ENCODE measurements around the gene SHCBP1L.

DNA sequence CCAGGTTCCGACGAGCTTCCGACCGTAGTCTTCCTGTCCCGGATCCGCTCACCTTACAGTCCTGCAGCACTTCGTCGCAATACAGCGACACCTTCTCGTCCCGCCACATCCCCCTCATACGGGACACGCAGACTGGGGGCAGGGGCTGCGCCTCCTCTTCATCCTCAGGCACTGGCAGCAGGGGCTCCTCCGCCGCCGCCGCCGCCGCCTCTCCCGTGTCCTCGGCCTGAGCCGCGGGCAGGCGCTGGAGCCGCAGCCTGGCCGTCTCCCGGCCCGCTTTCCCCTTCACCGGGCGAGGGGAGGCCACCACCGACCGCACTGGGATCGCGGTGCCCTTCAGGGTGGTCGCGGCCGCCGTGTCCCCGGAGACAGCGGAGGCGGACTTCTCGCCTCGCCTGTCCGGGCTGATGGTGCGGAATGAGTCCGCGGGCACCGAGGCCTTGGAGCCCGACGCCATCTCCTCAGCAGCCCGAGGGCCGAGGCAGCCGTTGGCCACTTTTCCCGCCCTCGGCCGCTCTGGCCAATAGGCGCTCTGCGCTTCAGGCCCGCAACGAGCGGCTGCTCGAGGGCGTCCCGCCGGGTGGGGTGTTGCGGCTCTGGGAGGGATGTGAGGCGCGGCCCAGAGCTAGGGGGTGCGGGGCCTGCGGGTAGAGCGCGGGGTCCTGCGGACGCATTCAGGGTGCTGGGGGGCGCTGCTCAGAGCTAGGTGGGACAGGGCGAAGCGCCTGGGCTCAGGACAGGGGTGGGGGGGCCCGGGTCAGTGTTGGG lies at the start of gene SHCBP1L:
- no peak for TF ChIP-seq TAF1 (IDR thresholded peaks at IDR 0.05; ENCODE audit: low read depth)
- TF ChIP-seq, protein P1, sequence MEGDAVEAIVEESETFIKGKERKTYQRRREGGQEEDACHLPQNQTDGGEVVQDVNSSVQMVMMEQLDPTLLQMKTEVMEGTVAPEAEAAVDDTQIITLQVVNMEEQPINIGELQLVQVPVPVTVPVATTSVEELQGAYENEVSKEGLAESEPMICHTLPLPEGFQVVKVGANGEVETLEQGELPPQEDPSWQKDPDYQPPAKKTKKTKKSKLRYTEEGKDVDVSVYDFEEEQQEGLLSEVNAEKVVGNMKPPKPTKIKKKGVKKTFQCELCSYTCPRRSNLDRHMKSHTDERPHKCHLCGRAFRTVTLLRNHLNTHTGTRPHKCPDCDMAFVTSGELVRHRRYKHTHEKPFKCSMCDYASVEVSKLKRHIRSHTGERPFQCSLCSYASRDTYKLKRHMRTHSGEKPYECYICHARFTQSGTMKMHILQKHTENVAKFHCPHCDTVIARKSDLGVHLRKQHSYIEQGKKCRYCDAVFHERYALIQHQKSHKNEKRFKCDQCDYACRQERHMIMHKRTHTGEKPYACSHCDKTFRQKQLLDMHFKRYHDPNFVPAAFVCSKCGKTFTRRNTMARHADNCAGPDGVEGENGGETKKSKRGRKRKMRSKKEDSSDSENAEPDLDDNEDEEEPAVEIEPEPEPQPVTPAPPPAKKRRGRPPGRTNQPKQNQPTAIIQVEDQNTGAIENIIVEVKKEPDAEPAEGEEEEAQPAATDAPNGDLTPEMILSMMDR (IDR thresholded peaks at IDR 0.05; ENCODE audit: poor library complexity, severe bottlenecking): no peak
- no peak for TF ChIP-seq POLR2AphosphoS5 (IDR thresholded peaks at IDR 0.05)
- no peak for TF ChIP-seq EP300 (conservative IDR thresholded peaks at IDR 0.05; ENCODE audit: poor library complexity, severe bottlenecking)
- TF ChIP-seq SMC3 (conservative IDR thresholded peaks at IDR 0.05; ENCODE audit: poor library complexity): no peak
- no peak for TF ChIP-seq MXI1 (conservative IDR thresholded peaks at IDR 0.05; ENCODE audit: poor library complexity, severe bottlenecking)

All from neural cell (in vitro differentiated cells).